ENCODE results near the gene LMF2.

LMF2 gene

GRCh38 chr22:50471197-50471847, 36.2 kb downstream of the LMF2 start:
- Histone ChIP-seq H3K4me1 (ENCODE audit: control insufficient read depth, insufficient read depth, low read length) (peaks cover 27% of the 10 kb centered on the region), H3K36me3 (ENCODE audit: control insufficient read depth in 2 of 2, insufficient read depth in 1 of 2, low read length in 2 of 2) (peaks cover 4 to 61% of the 10 kb centered on the region in 2 experiments; a peak in 2 of 3 replicates), H3K27ac (ENCODE audit: extremely low read depth, low read depth, low read length) (no peak overlapping the region), H3K9me3 (ENCODE audit: control insufficient read depth, insufficient read depth, low read depth, low read length) (no peaks in the 10 kb centered on the region), H3K4me3 (ENCODE audit: low read depth, low read length) (no peak overlapping the region)
- ChIA-PET POLR2A (interaction anchor here (1.3 to 2.1 kb wide), 2 partner anchors 30 to 37 kb away, joined by 3 to 9 read pairs; partner anchors contain the start of genes LMF2 and NCAPH2), CTCF (interaction anchor here (1.6 to 2.7 kb wide), 2 partner anchors 26 to 54 kb away, joined by 16 to 24 read pairs; partner anchors contain the start of gene SCO2)
- peak; percentile 44; the same call in 1 of the 2 replicates for TF ChIP-seq ZFHX2 (tag by site-specific recombination; conservative IDR thresholded peaks at IDR 0.05)
- TF ChIP-seq, protein P1, sequence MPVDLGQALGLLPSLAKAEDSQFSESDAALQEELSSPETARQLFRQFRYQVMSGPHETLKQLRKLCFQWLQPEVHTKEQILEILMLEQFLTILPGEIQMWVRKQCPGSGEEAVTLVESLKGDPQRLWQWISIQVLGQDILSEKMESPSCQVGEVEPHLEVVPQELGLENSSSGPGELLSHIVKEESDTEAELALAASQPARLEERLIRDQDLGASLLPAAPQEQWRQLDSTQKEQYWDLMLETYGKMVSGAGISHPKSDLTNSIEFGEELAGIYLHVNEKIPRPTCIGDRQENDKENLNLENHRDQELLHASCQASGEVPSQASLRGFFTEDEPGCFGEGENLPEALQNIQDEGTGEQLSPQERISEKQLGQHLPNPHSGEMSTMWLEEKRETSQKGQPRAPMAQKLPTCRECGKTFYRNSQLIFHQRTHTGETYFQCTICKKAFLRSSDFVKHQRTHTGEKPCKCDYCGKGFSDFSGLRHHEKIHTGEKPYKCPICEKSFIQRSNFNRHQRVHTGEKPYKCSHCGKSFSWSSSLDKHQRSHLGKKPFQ (tag by site-specific recombination; IDR thresholded peaks at IDR 0.05) = no peak
- 0 out of 2 replicates have a peak, but pooled peaks have one; percentile 7 for TF ChIP-seq EGR2 (tag by site-specific recombination; IDR thresholded peaks at IDR 0.05; ENCODE audit: low read depth)
- peak; percentile 21; the same call in 1 of the 2 replicates for TF ChIP-seq KLF1 (tag by site-specific recombination; IDR thresholded peaks at IDR 0.05)
- TF ChIP-seq ZNF529 (tag by site-specific recombination; IDR thresholded peaks at IDR 0.05; ENCODE audit: insufficient replicate concordance) = no peak

GRCh38 chr22:50470491-50470890, 37.0 kb downstream of the LMF2 start:
- H3K36me3 ChIP-seq (ENCODE audit: control insufficient read depth in 2 of 2, insufficient read depth in 1 of 2, low read length in 2 of 2) = peaks cover 4 to 69% of the 10 kb centered on the region in 2 experiments; a peak in 2 of 3 replicates
- H3K4me1 ChIP-seq (ENCODE audit: control insufficient read depth, insufficient read depth, low read length) = peaks cover 26% of the 10 kb centered on the region
- TF ChIP-seq SP7 (tag by site-specific recombination; IDR thresholded peaks at IDR 0.05) (no peak), ZBTB8A (tag by site-specific recombination; IDR thresholded peaks at IDR 0.05) (0 out of 2 replicates have a peak, but pooled peaks have one; percentile 16), ZNF600 (tag by site-specific recombination; IDR thresholded peaks at IDR 0.05) (0 out of 2 replicates have a peak, but pooled peaks have one; percentile 15), ZNF830 (tag by site-specific recombination; IDR thresholded peaks at IDR 0.05; ENCODE audit: low read depth) (no peak), ZBTB17 (tag by site-specific recombination; IDR thresholded peaks at IDR 0.05) (no peak), ZNF341 (tag by site-specific recombination; IDR thresholded peaks at IDR 0.05; ENCODE audit: low read depth) (no peak), MYNN (tag by site-specific recombination; IDR thresholded peaks at IDR 0.05; ENCODE audit: borderline replicate concordance) (no peak), ZNF248 (tag by site-specific recombination; IDR thresholded peaks at IDR 0.05) (no peak), HOXA7 (CRISPR knock-in tag; IDR thresholded peaks at IDR 0.05; ENCODE audit: borderline replicate concordance) (no peak), SCRT1 (tag by site-specific recombination; IDR thresholded peaks at IDR 0.05; ENCODE audit: borderline replicate concordance) (peak; percentile 74; the same call in 1 of the 2 replicates), PRDM1 (tag by site-specific recombination; IDR thresholded peaks at IDR 0.05) (no peak), ZNF169 (tag by site-specific recombination; IDR thresholded peaks at IDR 0.05) (no peak), SCRT2 (tag by site-specific recombination; IDR thresholded peaks at IDR 0.05) (peak; percentile 88)
- H3K4me3 ChIP-seq (ENCODE audit: low read depth, low read length) = no peak overlapping the region
- ChIA-PET POLR2A (interaction anchor here (0.7 to 2.1 kb wide), 8 partner anchors 9 to 55 kb away, joined by 3 to 9 read pairs (median 4); partner anchors contain the start of genes LMF2, NCAPH2 and SCO2), CTCF (interaction anchor here (1.5 to 3.3 kb wide), 3 partner anchors 14 to 55 kb away, joined by 7 to 18 read pairs (median 16); partner anchors contain the start of gene SCO2)
- 0 out of 2 replicates have a peak overlapping the region, but pooled peaks have one; percentile 51 for H3K27ac ChIP-seq (ENCODE audit: extremely low read depth, low read depth, low read length)
- H3K9me3 ChIP-seq (ENCODE audit: control insufficient read depth, insufficient read depth, low read depth, low read length) = no peaks in the 10 kb centered on the region
